HL-60 (cell line): ENCODE results near the gene SMPDL3B.
A peak's percentile ranks its signal among the peaks of the same experiment; 100 is the strongest.

Source experiments
- DNase-seq, 2 experiments: peaks; one replicate each; pipeline ENCODE4 v3.0.0-alpha.2; 2010 to 2020; ENCODE audit warnings: low read depth in 1 of 2, low spot score in 1 of 2
- H3K27ac ChIP-seq: fragments of 250-450 bp; sonication (Bioruptor Pico); replicated peaks from 2 replicates; pipeline ENCODE4 v1.5.1; 2020; ENCODE audit warnings: mild to moderate bottlenecking, moderate library complexity
- H3K27me3 ChIP-seq: fragments of 250-450 bp; sonication (Bioruptor Pico); 2 replicates; pipeline ENCODE4 v1.5.1; 2021; ENCODE audit warnings: mild to moderate bottlenecking, moderate library complexity; ENCODE audit not compliant: insufficient read depth, poor library complexity, severe bottlenecking
- H3K4me3 ChIP-seq: replicated peaks from 2 replicates; pipeline ENCODE4 v1.5.1; 2011; ENCODE audit warnings: mild to moderate bottlenecking, control low read depth, low read length; ENCODE audit not compliant: insufficient read depth
- CTCF ChIP-seq: IDR thresholded peaks from one replicate; pipeline ENCODE4 v1.5.1; 2011; ENCODE audit warnings: low read length, control low read depth, inconsistent platforms; ENCODE audit not compliant: insufficient read depth
- GABPA ChIP-seq: IDR thresholded peaks from 2 replicates; pipeline ENCODE4 v1.6.1; 2012; ENCODE audit warnings: low read depth
- POLR2AphosphoS5 ChIP-seq: IDR thresholded peaks from 2 replicates; pipeline ENCODE4 v1.6.1; 2012; ENCODE audit warnings: low read depth
- SPI1 ChIP-seq: IDR thresholded peaks from 2 replicates; pipeline ENCODE4 v1.6.1; 2012; ENCODE audit warnings: low read depth, mild to moderate bottlenecking, borderline replicate concordance
- TF ChIP-seq, protein P1 (sequence below): IDR thresholded peaks from 2 replicates; pipeline ENCODE4 v1.6.1; 2012; ENCODE audit warnings: low read depth; ENCODE audit not compliant: insufficient replicate concordance

The SMPDL3B gene

DNA sequence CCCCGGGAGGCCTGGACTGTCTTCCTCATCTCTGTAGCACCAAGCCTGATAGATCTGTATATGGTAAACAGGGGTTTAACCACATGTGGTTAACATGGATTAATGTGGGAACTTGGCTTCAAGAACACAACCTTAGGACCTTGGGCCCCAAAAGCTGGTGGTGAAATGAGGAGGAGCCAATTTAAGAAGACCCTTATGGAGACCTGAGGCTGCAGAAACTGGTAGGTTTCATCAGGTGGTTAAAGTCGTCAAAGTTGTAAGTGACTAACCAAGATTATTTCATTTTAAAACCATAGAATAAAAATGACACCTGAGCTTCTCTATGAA lies 48.5 kb upstream of the SMPDL3B start:
- Histone ChIP-seq H3K27me3 (no peaks in the 10 kb centered on the region), H3K27ac (peak overlapping the region; percentile 96), H3K4me3 (peak overlapping the region; percentile 35)
- DNase-seq: no peak
- TF ChIP-seq CTCF: no peak
- no peak for TF ChIP-seq SPI1
- TF ChIP-seq, protein P1, sequence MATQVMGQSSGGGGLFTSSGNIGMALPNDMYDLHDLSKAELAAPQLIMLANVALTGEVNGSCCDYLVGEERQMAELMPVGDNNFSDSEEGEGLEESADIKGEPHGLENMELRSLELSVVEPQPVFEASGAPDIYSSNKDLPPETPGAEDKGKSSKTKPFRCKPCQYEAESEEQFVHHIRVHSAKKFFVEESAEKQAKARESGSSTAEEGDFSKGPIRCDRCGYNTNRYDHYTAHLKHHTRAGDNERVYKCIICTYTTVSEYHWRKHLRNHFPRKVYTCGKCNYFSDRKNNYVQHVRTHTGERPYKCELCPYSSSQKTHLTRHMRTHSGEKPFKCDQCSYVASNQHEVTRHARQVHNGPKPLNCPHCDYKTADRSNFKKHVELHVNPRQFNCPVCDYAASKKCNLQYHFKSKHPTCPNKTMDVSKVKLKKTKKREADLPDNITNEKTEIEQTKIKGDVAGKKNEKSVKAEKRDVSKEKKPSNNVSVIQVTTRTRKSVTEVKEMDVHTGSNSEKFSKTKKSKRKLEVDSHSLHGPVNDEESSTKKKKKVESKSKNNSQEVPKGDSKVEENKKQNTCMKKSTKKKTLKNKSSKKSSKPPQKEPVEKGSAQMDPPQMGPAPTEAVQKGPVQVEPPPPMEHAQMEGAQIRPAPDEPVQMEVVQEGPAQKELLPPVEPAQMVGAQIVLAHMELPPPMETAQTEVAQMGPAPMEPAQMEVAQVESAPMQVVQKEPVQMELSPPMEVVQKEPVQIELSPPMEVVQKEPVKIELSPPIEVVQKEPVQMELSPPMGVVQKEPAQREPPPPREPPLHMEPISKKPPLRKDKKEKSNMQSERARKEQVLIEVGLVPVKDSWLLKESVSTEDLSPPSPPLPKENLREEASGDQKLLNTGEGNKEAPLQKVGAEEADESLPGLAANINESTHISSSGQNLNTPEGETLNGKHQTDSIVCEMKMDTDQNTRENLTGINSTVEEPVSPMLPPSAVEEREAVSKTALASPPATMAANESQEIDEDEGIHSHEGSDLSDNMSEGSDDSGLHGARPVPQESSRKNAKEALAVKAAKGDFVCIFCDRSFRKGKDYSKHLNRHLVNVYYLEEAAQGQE: no peak
- TF ChIP-seq GABPA: no peak
- TF ChIP-seq POLR2AphosphoS5: no peak

GRCh38 chr1:27886744-27887143 lies 48.1 kb upstream of the SMPDL3B start:
- TF ChIP-seq GABPA (no peak), SPI1 (no peak), CTCF (no peak), POLR2AphosphoS5 (no peak)
- TF ChIP-seq, protein P1: no peak
- Histone ChIP-seq H3K27me3 (no peaks in the 10 kb centered on the region), H3K4me3 (peak overlapping the region; percentile 35), H3K27ac (peak overlapping the region; percentile 96)
- DNase-seq: no peak

- TF ChIP-seq SPI1 (peak; percentile 67; the same call in 1 of the 2 replicates), POLR2AphosphoS5 (peak; percentile 60)
- TF ChIP-seq, protein P1: no peak
- H3K27me3 ChIP-seq: no peaks in the 10 kb centered on the region
- peak overlapping the region; percentile 96 for H3K27ac ChIP-seq
- peak in 1 of 2 experiments; percentile 81 for DNase-seq
- H3K4me3 ChIP-seq: peak overlapping the region; percentile 35
Observed at GRCh38 chr1:27887215-27888021, 47.4 kb upstream of the SMPDL3B start.
